ENCODE measurements around the gene CDH10.

CDH10 gene

GRCh38 chr5:24632353-24632752 lies 12.4 kb downstream of the CDH10 start:
- H3K36me3 ChIP-seq (ENCODE audit: insufficient read depth), result no peaks in the 10 kb centered on the region
- H3K4me1 ChIP-seq (ENCODE audit: low read depth, poor library complexity, severe bottlenecking), result no peaks in the 10 kb centered on the region
- H3K9ac ChIP-seq, result no peak overlapping the region
- no peak overlapping the region for H2AFZ ChIP-seq (ENCODE audit: low read depth)
- H3K79me2 ChIP-seq (ENCODE audit: insufficient read depth, low read depth), result no peaks in the 10 kb centered on the region
- H3K4me2 ChIP-seq, result no peak overlapping the region
- H3K4me3 ChIP-seq (IDR thresholded peaks at IDR 0.05; ENCODE audit: insufficient read depth, low read depth, low read length), result no peak overlapping the region
- H3K27ac ChIP-seq, result no peak overlapping the region
- no peak for TF ChIP-seq CTCF (conservative IDR thresholded peaks at IDR 0.05; ENCODE audit: low read depth, low read length)
- H3K27me3 ChIP-seq (ENCODE audit: insufficient read depth, low read depth), result no peaks in the 10 kb centered on the region
- H4K20me1 ChIP-seq (ENCODE audit: insufficient read depth), result no peaks in the 10 kb centered on the region

GRCh38 chr5:24630918-24631317 lies 13.9 kb downstream of the CDH10 start:
- no peaks in the 10 kb centered on the region for H3K79me2 ChIP-seq (ENCODE audit: insufficient read depth, low read depth)
- H4K20me1 ChIP-seq (ENCODE audit: insufficient read depth), result no peaks in the 10 kb centered on the region
- H3K4me1 ChIP-seq (ENCODE audit: low read depth, poor library complexity, severe bottlenecking), result no peaks in the 10 kb centered on the region
- no peak overlapping the region for H3K4me3 ChIP-seq (IDR thresholded peaks at IDR 0.05; ENCODE audit: insufficient read depth, low read depth, low read length)
- TF ChIP-seq CTCF (conservative IDR thresholded peaks at IDR 0.05; ENCODE audit: low read depth, low read length), result no peak
- no peak overlapping the region for H3K4me2 ChIP-seq
- H3K27ac ChIP-seq, result no peak overlapping the region
- no peaks in the 10 kb centered on the region for H3K27me3 ChIP-seq (ENCODE audit: insufficient read depth, low read depth)
- no peak overlapping the region for H2AFZ ChIP-seq (ENCODE audit: low read depth)
- H3K9ac ChIP-seq, result no peak overlapping the region
- no peaks in the 10 kb centered on the region for H3K36me3 ChIP-seq (ENCODE audit: insufficient read depth)

GRCh38 chr5:24629798-24630197 lies 15.0 kb downstream of the CDH10 start:
- no peaks in the 10 kb centered on the region for H4K20me1 ChIP-seq (ENCODE audit: insufficient read depth)
- no peak overlapping the region for H3K4me2 ChIP-seq
- no peak overlapping the region for H3K9ac ChIP-seq
- no peaks in the 10 kb centered on the region for H3K4me1 ChIP-seq (ENCODE audit: low read depth, poor library complexity, severe bottlenecking)
- no peak overlapping the region for H3K27ac ChIP-seq
- no peak for TF ChIP-seq CTCF (conservative IDR thresholded peaks at IDR 0.05; ENCODE audit: low read depth, low read length)
- no peaks in the 10 kb centered on the region for H3K27me3 ChIP-seq (ENCODE audit: insufficient read depth, low read depth)
- H3K36me3 ChIP-seq (ENCODE audit: insufficient read depth), result no peaks in the 10 kb centered on the region
- H3K79me2 ChIP-seq (ENCODE audit: insufficient read depth, low read depth), result no peaks in the 10 kb centered on the region
- no peak overlapping the region for H2AFZ ChIP-seq (ENCODE audit: low read depth)
- no peak overlapping the region for H3K4me3 ChIP-seq (IDR thresholded peaks at IDR 0.05; ENCODE audit: insufficient read depth, low read depth, low read length)

- no peak for TF ChIP-seq CTCF (conservative IDR thresholded peaks at IDR 0.05; ENCODE audit: low read depth, low read length)
Observed at GRCh38 chr5:24624872-24625271, 19.9 kb downstream of the CDH10 start.

More at GRCh38 chr5:24624872-24625271, 19.9 kb downstream of the CDH10 start:
- Histone ChIP-seq H2AFZ (ENCODE audit: low read depth) (no peak overlapping the region), H3K4me3 (IDR thresholded peaks at IDR 0.05; ENCODE audit: insufficient read depth, low read depth, low read length) (no peak overlapping the region), H3K36me3 (ENCODE audit: insufficient read depth) (no peaks in the 10 kb centered on the region), H3K4me1 (ENCODE audit: low read depth, poor library complexity, severe bottlenecking) (no peaks in the 10 kb centered on the region), H3K4me2 (no peak overlapping the region), H3K79me2 (ENCODE audit: insufficient read depth, low read depth) (no peaks in the 10 kb centered on the region), H3K27ac (no peak overlapping the region), H3K9ac (no peak overlapping the region), H4K20me1 (ENCODE audit: insufficient read depth) (no peaks in the 10 kb centered on the region), H3K27me3 (ENCODE audit: insufficient read depth, low read depth) (no peaks in the 10 kb centered on the region)
